Liver (tissue), 9 donors: Measurements from ENCODE around the gene PALLD. TPM values are rescaled to one million over a fixed set of nuclear protein-coding genes. Genes with fewer than 3 reads are reported as not detected.

Experiments
- DNase-seq: peaks from one replicate; pipeline ENCODE4 v3.0.0-alpha.2; 2017; ENCODE audit warnings: low spot score
- H3K27ac ChIP-seq, 2 donors: one replicate each; pipeline ENCODE4 v1.7.0; 2013; ENCODE audit warnings: inconsistent platforms in 2 of 2, low read length in 2 of 2, control low read depth in 1 of 2, low read depth in 1 of 2, mild to moderate bottlenecking in 1 of 2
- H3K27me3 ChIP-seq, 4 donors: one replicate each; pipeline versions ENCODE4 v1.6.1 to v1.7.0; 2013; ENCODE audit warnings: low read length in 3 of 4, inconsistent platforms in 1 of 4, mild to moderate bottlenecking in 1 of 4, moderate library complexity in 1 of 4; ENCODE audit not compliant: control insufficient read depth in 4 of 4, insufficient read depth in 4 of 4
- H3K36me3 ChIP-seq, 4 donors: one replicate each; pipeline versions ENCODE4 v1.6.1 to v1.7.0; 2013; ENCODE audit warnings: low read length in 3 of 4, mild to moderate bottlenecking in 3 of 4, low read depth in 1 of 4, moderate library complexity in 1 of 4; ENCODE audit not compliant: control insufficient read depth in 4 of 4, insufficient read depth in 3 of 4
- H3K4me1 ChIP-seq, 4 donors: one replicate each; pipeline versions ENCODE4 v1.6.1 to v1.7.0; 2013; ENCODE audit warnings: low read length in 3 of 4, mild to moderate bottlenecking in 3 of 4, moderate library complexity in 1 of 4; ENCODE audit not compliant: control insufficient read depth in 4 of 4, insufficient read depth in 4 of 4
- H3K4me3 ChIP-seq, 3 donors: one replicate each; pipeline versions ENCODE4 v1.6.1 to v1.7.0; 2013; ENCODE audit warnings: low read length in 3 of 3, control low read depth in 1 of 3, low read depth in 1 of 3, mild to moderate bottlenecking in 1 of 3
- H3K9ac ChIP-seq, 2 donors: one replicate each; pipeline ENCODE4 v1.7.0; 2013; ENCODE audit warnings: low read length in 2 of 2, mild to moderate bottlenecking in 2 of 2, moderate library complexity in 2 of 2, control low read depth in 1 of 2, low read depth in 1 of 2
- H3K9me3 ChIP-seq, 4 donors: one replicate each; pipeline versions ENCODE4 v1.6.1 to v1.7.0; 2013; ENCODE audit warnings: low read length in 3 of 4; ENCODE audit not compliant: control insufficient read depth in 4 of 4
- EGR1 ChIP-seq, 2 donors: IDR thresholded peaks; 2 replicates each; pipeline ENCODE4 v1.6.1; 2016 to 2018; ENCODE audit warnings: antibody characterized with exemption in 2 of 2, low read depth in 2 of 2
- HNF4A ChIP-seq, 2 donors: conservative IDR thresholded peaks; 2 replicates each; pipeline ENCODE4 v1.6.1; 2016; ENCODE audit warnings: antibody characterized with exemption in 2 of 2, mild to moderate bottlenecking in 2 of 2
- HNF4G ChIP-seq: IDR thresholded peaks from 2 replicates; pipeline ENCODE4 v1.6.1; 2016; ENCODE audit warnings: antibody characterized with exemption
- RAD21 ChIP-seq, 2 donors: IDR thresholded peaks; 2 replicates each; pipeline ENCODE4 v1.6.1; 2016; ENCODE audit warnings: antibody characterized with exemption in 2 of 2, mild to moderate bottlenecking in 2 of 2
- SP1 ChIP-seq: IDR thresholded peaks from 2 replicates; pipeline ENCODE4 v1.6.1; 2018; ENCODE audit warnings: antibody characterized with exemption, mild to moderate bottlenecking
- whole genome bisulfite sequencing: extraction: QIAGEN DNeasy Blood & Tissue Kit; methylation state at CpG from one replicate; pipeline ENCODE4 v1.1.7; 2013; 5-methylcytosine and 5-hydroxymethylcytosine counted together
- polyA plus RNA-seq, 2 donors: library from polyadenylated mRNA; stranded (reverse) in 1 of 2; unstranded in 1 of 2; fragments of 200-250 nt in 1 of 2; fragments of >200 nt in 1 of 2; fragmentation: Nextera tagmentation in 1 of 2; extraction: Ambion mirVana in 1 of 2; gene quantifications; one replicate each; pipeline versions ENCODE4 v1.2.1 to v1.2.3, GENCODE V29; 2013 to 2015
- total RNA-seq, 2 donors: library from RNA; depleted of rRNA; stranded (reverse); fragments of >200 nt; gene quantifications; one replicate each; pipeline ENCODE4 v1.2.3, GENCODE V29; 2014
- TF ChIP-seq, protein P1 (sequence below): fragments of 150-350 bp; IDR thresholded peaks from 2 replicates; pipeline ENCODE4 v1.5.1; 2017; ENCODE audit warnings: improper control_type of control experiment, low read depth, low read length; ENCODE audit not compliant: missing input control
- TF ChIP-seq, protein P2 (sequence below): IDR thresholded peaks from 2 replicates; pipeline ENCODE4 v1.6.1; 2016; ENCODE audit warnings: antibody characterized with exemption, mild to moderate bottlenecking
- TF ChIP-seq, protein P3 (sequence below): IDR thresholded peaks from 2 replicates; pipeline ENCODE4 v1.6.1; 2016; ENCODE audit warnings: antibody characterized with exemption
- TF ChIP-seq, protein P4 (sequence below): IDR thresholded peaks from 2 replicates; pipeline ENCODE4 v1.6.1; 2016; ENCODE audit warnings: antibody characterized with exemption
- donor health status: healthy.
- donor health status: healthy.
- donor health status: healthy.
- donor health status: healthy.
- donor health status: healthy.

Gene PALLD
- total and polyA plus RNA-seq, 4 donors: 9.0 to 26.3 (median 14.7) TPM

DNA sequence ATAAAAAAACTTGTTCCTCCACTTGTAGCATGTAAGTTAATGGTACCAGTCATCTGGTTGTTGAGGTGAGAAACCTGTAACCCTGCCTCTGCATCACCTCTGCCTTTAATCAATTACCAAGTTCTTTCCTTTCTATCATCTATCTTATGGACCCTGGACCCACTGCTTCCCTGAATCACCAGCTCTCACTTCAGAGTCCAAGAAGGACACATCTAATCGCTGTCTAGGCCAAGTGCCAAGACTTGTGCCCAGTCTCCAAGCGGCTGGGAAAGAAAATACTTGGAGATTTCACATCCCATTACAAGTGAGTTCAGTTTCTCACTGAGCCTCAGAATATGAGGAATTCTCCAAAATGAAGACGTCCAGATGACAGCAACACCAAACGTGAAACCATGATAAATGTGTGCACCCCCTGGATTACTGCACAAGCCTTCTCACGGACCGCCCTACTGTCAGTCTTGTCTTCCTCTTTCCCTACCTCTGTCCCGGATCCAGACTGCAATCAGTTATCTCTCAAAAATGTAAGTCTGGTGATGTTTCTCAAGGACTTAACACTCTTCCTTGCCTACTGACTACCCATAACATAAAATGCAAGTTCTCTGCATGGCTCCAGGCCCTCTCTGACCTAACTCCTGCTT lies 10.4 kb downstream of the PALLD start:
- 80% methylated on average over 7 of the region's 7 CpGs for WGBS

DNA sequence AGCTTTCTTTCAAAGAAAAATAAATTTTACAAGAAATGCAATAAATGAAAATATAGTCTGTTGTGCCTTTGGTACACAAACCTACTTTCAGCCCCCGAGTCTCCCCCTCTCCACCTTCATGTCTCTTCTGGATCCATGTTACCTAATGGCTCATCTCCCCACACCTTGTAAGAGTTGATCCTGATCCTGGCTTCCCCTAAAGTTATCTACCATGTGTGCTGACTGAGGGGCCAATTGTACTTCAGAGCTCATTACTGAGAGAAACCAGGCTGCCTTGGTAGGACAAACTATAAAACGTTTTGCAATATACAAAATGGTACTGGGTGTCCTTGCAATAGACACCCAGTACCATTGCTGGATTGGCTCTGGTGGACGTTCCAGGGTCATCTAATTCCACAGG lies 11.8 kb downstream of the PALLD start:
- H3K36me3 ChIP-seq: no peaks in the 10 kb centered on the region
- no peak overlapping the region for H3K27ac ChIP-seq
- WGBS: 84% methylated on average over 3 of the region's 3 CpGs
- H3K9me3 ChIP-seq: no peaks in the 10 kb centered on the region
- TF ChIP-seq, protein P1, sequence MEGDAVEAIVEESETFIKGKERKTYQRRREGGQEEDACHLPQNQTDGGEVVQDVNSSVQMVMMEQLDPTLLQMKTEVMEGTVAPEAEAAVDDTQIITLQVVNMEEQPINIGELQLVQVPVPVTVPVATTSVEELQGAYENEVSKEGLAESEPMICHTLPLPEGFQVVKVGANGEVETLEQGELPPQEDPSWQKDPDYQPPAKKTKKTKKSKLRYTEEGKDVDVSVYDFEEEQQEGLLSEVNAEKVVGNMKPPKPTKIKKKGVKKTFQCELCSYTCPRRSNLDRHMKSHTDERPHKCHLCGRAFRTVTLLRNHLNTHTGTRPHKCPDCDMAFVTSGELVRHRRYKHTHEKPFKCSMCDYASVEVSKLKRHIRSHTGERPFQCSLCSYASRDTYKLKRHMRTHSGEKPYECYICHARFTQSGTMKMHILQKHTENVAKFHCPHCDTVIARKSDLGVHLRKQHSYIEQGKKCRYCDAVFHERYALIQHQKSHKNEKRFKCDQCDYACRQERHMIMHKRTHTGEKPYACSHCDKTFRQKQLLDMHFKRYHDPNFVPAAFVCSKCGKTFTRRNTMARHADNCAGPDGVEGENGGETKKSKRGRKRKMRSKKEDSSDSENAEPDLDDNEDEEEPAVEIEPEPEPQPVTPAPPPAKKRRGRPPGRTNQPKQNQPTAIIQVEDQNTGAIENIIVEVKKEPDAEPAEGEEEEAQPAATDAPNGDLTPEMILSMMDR: no peak
- no peak for TF ChIP-seq HNF4G
- no peaks in the 10 kb centered on the region for H3K27me3 ChIP-seq
- DNase-seq: no peak
- H3K4me3 ChIP-seq: no peak overlapping the region
- H3K4me1 ChIP-seq: no peaks in the 10 kb centered on the region
- H3K9ac ChIP-seq: no peak overlapping the region

More for the DNA sequence above, 10.4 kb downstream of the PALLD start:
- Histone ChIP-seq H3K9me3 (no peaks in the 10 kb centered on the region), H3K4me1 (no peaks in the 10 kb centered on the region), H3K27ac (no peak overlapping the region), H3K27me3 (no peaks in the 10 kb centered on the region), H3K36me3 (no peaks in the 10 kb centered on the region), H3K9ac (no peak overlapping the region), H3K4me3 (no peak overlapping the region)
- DNase-seq: no peak
- TF ChIP-seq, protein P2, sequence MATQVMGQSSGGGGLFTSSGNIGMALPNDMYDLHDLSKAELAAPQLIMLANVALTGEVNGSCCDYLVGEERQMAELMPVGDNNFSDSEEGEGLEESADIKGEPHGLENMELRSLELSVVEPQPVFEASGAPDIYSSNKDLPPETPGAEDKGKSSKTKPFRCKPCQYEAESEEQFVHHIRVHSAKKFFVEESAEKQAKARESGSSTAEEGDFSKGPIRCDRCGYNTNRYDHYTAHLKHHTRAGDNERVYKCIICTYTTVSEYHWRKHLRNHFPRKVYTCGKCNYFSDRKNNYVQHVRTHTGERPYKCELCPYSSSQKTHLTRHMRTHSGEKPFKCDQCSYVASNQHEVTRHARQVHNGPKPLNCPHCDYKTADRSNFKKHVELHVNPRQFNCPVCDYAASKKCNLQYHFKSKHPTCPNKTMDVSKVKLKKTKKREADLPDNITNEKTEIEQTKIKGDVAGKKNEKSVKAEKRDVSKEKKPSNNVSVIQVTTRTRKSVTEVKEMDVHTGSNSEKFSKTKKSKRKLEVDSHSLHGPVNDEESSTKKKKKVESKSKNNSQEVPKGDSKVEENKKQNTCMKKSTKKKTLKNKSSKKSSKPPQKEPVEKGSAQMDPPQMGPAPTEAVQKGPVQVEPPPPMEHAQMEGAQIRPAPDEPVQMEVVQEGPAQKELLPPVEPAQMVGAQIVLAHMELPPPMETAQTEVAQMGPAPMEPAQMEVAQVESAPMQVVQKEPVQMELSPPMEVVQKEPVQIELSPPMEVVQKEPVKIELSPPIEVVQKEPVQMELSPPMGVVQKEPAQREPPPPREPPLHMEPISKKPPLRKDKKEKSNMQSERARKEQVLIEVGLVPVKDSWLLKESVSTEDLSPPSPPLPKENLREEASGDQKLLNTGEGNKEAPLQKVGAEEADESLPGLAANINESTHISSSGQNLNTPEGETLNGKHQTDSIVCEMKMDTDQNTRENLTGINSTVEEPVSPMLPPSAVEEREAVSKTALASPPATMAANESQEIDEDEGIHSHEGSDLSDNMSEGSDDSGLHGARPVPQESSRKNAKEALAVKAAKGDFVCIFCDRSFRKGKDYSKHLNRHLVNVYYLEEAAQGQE: no peak
- TF ChIP-seq, protein P3, sequence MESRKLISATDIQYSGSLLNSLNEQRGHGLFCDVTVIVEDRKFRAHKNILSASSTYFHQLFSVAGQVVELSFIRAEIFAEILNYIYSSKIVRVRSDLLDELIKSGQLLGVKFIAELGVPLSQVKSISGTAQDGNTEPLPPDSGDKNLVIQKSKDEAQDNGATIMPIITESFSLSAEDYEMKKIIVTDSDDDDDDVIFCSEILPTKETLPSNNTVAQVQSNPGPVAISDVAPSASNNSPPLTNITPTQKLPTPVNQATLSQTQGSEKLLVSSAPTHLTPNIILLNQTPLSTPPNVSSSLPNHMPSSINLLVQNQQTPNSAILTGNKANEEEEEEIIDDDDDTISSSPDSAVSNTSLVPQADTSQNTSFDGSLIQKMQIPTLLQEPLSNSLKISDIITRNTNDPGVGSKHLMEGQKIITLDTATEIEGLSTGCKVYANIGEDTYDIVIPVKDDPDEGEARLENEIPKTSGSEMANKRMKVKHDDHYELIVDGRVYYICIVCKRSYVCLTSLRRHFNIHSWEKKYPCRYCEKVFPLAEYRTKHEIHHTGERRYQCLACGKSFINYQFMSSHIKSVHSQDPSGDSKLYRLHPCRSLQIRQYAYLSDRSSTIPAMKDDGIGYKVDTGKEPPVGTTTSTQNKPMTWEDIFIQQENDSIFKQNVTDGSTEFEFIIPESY: no peak
- TF ChIP-seq, protein P4, sequence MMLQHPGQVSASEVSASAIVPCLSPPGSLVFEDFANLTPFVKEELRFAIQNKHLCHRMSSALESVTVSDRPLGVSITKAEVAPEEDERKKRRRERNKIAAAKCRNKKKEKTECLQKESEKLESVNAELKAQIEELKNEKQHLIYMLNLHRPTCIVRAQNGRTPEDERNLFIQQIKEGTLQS: no peak
- TF ChIP-seq HNF4A (conservative IDR thresholded peaks at IDR 0.05): no peak
- no peak for TF ChIP-seq RAD21 (IDR thresholded peaks at IDR 0.05)

DNA sequence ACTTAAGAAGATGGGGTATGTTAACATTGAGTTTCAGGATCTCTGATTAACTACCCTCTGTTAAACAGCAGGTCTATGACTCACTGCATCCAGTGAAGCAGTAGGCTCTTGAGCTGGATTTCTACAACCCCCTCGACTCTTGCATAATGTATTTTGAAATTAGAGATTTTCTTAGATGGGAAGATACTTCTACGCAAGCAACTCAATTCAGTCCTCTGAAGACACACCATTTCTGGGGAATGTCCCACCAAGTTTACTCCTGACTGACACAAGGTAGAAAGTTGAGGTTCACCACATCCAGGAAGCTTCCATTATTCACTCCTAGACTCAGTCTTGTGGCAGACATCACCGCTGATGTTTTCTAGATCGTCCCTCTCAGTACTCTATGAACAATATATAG lies 12.9 kb downstream of the PALLD start:
- Histone ChIP-seq H3K4me1 (peaks cover 0 to 3% (median under 1%) of the 10 kb centered on the region in 4 donors), H3K27me3 (no peaks in the 10 kb centered on the region), H3K9ac (no peak overlapping the region), H3K36me3 (no peaks in the 10 kb centered on the region), H3K27ac (no peak overlapping the region), H3K9me3 (no peaks in the 10 kb centered on the region), H3K4me3 (no peak overlapping the region)
- no peak for DNase-seq
- no peak for TF ChIP-seq EGR1 (IDR thresholded peaks at IDR 0.05; ENCODE audit: low read depth in 2 of 2)
- TF ChIP-seq, protein P3: no peak
- TF ChIP-seq SP1: no peak
- TF ChIP-seq, protein P4: no peak
- WGBS: 88% methylated on average over 4 of the region's 4 CpGs
